Tibial nerve (tissue), 4 donors: ENCODE measurements around the gene CCDC117.

Experiments
- CTCF ChIP-seq, 5 experiments: fragments of 200-600 bp in 3 of 5; fragments of 450-650 bp in 2 of 5; sonication (generic) in 3 of 5; IDR thresholded peaks; one replicate each; pipeline ENCODE4 v1.5.1; 2016 to 2019; ENCODE audit warnings: antibody characterized with exemption in 5 of 5, mild to moderate bottlenecking in 3 of 5, moderate library complexity in 2 of 5
- EP300 ChIP-seq, 2 donors: sonication (generic); formaldehyde crosslinking; IDR thresholded peaks; one replicate each; pipeline ENCODE4 v1.6.1; 2017; ENCODE audit warnings: antibody characterized with exemption in 2 of 2, mild to moderate bottlenecking in 1 of 2

GRCh38 chr22:28821452-28821851 is 49.0 kb downstream of the CCDC117 start:
- TF ChIP-seq CTCF (IDR thresholded peaks at IDR 0.05) (no peak), EP300 (IDR thresholded peaks at IDR 0.05) (no peak)
